Measurements from ENCODE around the gene TPK1. TPM values are rescaled to one million over a fixed set of nuclear protein-coding genes. Genes with fewer than 3 reads are reported as not detected.

TPK1 gene
- total RNA-seq, 4 donors from 2014 or later = 6.8 to 11.9 (median 8.5) TPM

- WGBS, 2 donors (ENCODE audit: low coverage in 1 of 2) = 74 to 76% methylated on average over 2 to 3 of the region's 3 CpGs
- Histone ChIP-seq H3K27me3 (no peaks in the 10 kb centered on the region), H3K27ac (no peak overlapping the region), H3K4me1 (no peaks in the 10 kb centered on the region), H3K9me3 (no peaks in the 10 kb centered on the region), H3K4me3 (no peak overlapping the region), H3K36me3 (no peaks in the 10 kb centered on the region)
- no peak for TF ChIP-seq EP300 (IDR thresholded peaks at IDR 0.05)
- no peak for TF ChIP-seq CTCF (IDR thresholded peaks at IDR 0.05)
- no peak for TF ChIP-seq POLR2A (IDR thresholded peaks at IDR 0.05)
- TF ChIP-seq POLR2AphosphoS5 (IDR thresholded peaks at IDR 0.05) = no peak
- no peak for ATAC-seq
Observed at GRCh38 chr7:144529269-144529926, 306.5 kb downstream of the TPK1 start.

- ATAC-seq = no peak
- 64 to 84% methylated on average over 4 of the region's 4 CpGs for WGBS, 2 donors (ENCODE audit: low coverage in 1 of 2)
- Histone ChIP-seq H3K4me3 (no peak overlapping the region), H3K27ac (no peak overlapping the region), H3K9me3 (no peaks in the 10 kb centered on the region), H3K4me1 (no peaks in the 10 kb centered on the region), H3K27me3 (no peaks in the 10 kb centered on the region), H3K36me3 (no peaks in the 10 kb centered on the region)
- TF ChIP-seq POLR2AphosphoS5 (IDR thresholded peaks at IDR 0.05) (no peak), EP300 (IDR thresholded peaks at IDR 0.05) (no peak), POLR2A (IDR thresholded peaks at IDR 0.05) (no peak), CTCF (IDR thresholded peaks at IDR 0.05) (no peak)
Observed at GRCh38 chr7:144528536-144529045, 307.3 kb downstream of the TPK1 start.

- no peak for TF ChIP-seq POLR2A (IDR thresholded peaks at IDR 0.05)
- no peak for TF ChIP-seq POLR2AphosphoS5 (IDR thresholded peaks at IDR 0.05)
- no peak for TF ChIP-seq EP300 (IDR thresholded peaks at IDR 0.05)
- TF ChIP-seq CTCF (IDR thresholded peaks at IDR 0.05) = no peak
- H3K27me3 ChIP-seq = no peaks in the 10 kb centered on the region
- no peaks in the 10 kb centered on the region for H3K9me3 ChIP-seq
- no peaks in the 10 kb centered on the region for H3K36me3 ChIP-seq
- 56 to 69% methylated on average over 9 to 10 of the region's 13 CpGs for WGBS, 2 donors (ENCODE audit: low coverage in 1 of 2)
- H3K4me3 ChIP-seq = no peak overlapping the region
- no peak for ATAC-seq
- no peak overlapping the region for H3K27ac ChIP-seq
- H3K4me1 ChIP-seq = no peaks in the 10 kb centered on the region
Observed at GRCh38 chr7:144527051-144527471, 308.8 kb downstream of the TPK1 start.

- ATAC-seq = no peak
- TF ChIP-seq POLR2A (IDR thresholded peaks at IDR 0.05) (no peak), POLR2AphosphoS5 (IDR thresholded peaks at IDR 0.05) (no peak), EP300 (IDR thresholded peaks at IDR 0.05) (no peak), CTCF (IDR thresholded peaks at IDR 0.05) (no peak)
- WGBS, 2 donors (ENCODE audit: low coverage in 1 of 2) = 31 to 40% methylated on average over 1 of the region's 1 CpG
- no peaks in the 10 kb centered on the region for H3K4me1 ChIP-seq
- no peaks in the 10 kb centered on the region for H3K9me3 ChIP-seq
- no peaks in the 10 kb centered on the region for H3K27me3 ChIP-seq
- no peak overlapping the region for H3K27ac ChIP-seq
- H3K4me3 ChIP-seq = no peak overlapping the region
- no peaks in the 10 kb centered on the region for H3K36me3 ChIP-seq
Observed at GRCh38 chr7:144525956-144526355, 309.9 kb downstream of the TPK1 start.

- no peaks in the 10 kb centered on the region for H3K36me3 ChIP-seq
- H3K4me1 ChIP-seq = no peaks in the 10 kb centered on the region
- no peaks in the 10 kb centered on the region for H3K9me3 ChIP-seq
- H3K27ac ChIP-seq = no peak overlapping the region
- H3K27me3 ChIP-seq = no peaks in the 10 kb centered on the region
- WGBS, 2 donors (ENCODE audit: low coverage in 1 of 2) = 81 to 94% methylated on average over 3 of the region's 3 CpGs
- H3K4me3 ChIP-seq = no peak overlapping the region
- no peak for TF ChIP-seq EP300 (IDR thresholded peaks at IDR 0.05)
- TF ChIP-seq CTCF (IDR thresholded peaks at IDR 0.05) = no peak
- TF ChIP-seq POLR2AphosphoS5 (IDR thresholded peaks at IDR 0.05) = no peak
- TF ChIP-seq POLR2A (IDR thresholded peaks at IDR 0.05) = no peak
- no peak for ATAC-seq
Observed at GRCh38 chr7:144524271-144524670, 311.6 kb downstream of the TPK1 start.

Measured in gastroesophageal sphincter (tissue), 4 donors.